Suppressor macrophage treated with lipopolysaccharide for 1 hour (primary cell): Measurements from ENCODE around the gene PLCG2.

Experiments used
- DNase-seq, 3 donors: peaks; one replicate each; pipeline ENCODE4 v3.0.0-alpha.2; 2020 to 2022

The PLCG2 gene

DNA sequence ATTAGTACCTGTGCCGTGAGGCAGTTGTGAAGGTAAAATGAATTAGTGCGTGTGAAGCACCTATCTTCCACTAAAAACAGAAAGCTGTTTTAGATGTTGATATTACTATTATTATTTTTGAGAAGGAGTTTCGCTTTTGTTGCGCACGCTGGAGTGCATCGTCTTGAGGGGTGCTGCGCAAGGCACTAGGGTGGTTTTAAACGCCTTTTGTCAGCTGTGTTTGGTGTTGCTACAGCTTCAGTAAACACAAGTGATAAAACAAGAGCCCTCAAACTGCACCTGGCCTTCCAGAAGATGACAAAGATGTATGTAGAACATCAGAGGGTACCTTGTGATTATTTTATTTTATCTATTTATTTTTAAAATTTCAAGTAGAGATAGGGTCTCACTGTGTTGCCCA is 38.2 kb downstream of the PLCG2 start:
- no peak for DNase-seq

GRCh38 chr16:81817789-81818567 is 38.9 kb downstream of the PLCG2 start:
- peak; percentile 48 to 51 (median 50) for DNase-seq

DNA sequence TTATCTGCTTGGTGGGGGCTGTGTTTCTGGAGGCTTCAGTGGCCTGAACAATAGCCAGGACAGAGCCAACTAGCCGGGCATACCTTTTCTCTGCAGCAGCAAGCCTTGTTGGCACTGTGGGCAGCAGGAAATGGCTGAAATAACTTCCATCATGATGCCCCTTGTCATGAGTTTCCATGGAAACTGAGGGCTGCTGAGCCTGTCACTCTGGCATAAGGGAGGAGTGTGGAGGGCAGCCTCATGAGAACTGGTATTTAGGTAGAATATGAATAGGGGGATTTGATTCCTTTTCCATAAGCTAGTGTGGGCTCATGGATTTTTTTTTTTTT is 39.4 kb downstream of the PLCG2 start:
- no peak for DNase-seq

- DNase-seq = no peak
Measured at GRCh38 chr16:81818905-81819304, 39.8 kb downstream of the PLCG2 start.

DNA sequence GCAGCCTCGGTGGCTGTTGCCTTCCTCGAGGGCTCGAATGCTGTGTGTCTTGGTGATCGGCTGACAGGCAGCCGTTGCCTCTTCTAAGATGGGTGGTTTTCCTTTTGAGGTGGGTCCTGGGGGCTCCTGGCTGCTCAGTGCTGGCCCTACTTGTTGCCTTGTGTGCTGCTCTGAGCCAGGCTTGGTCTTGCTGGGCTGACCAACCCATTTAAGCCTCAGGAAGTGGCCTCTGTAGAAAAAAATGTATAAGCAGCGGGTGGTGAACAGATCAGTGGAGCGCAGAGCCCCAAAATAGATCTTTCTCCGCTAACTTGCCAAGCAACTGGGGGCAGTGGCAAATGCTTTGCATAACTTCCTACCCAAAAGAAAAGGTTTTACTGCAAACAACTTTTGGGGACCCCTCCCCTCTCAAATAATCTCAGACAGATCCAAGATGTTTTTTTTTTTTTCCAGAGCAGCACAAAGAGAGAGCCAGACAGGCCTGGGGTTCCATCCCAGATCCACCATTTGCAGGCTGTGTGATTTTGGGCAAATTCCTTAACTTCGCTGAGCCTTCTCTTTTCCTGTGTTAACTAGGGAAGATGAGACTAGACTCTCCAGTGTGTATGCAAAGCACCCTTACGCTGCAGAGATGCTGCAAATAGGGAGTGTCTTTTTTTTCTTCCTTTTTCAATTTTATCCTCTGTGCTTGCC is 42.5 kb downstream of the PLCG2 start:
- no peak for DNase-seq

DNA sequence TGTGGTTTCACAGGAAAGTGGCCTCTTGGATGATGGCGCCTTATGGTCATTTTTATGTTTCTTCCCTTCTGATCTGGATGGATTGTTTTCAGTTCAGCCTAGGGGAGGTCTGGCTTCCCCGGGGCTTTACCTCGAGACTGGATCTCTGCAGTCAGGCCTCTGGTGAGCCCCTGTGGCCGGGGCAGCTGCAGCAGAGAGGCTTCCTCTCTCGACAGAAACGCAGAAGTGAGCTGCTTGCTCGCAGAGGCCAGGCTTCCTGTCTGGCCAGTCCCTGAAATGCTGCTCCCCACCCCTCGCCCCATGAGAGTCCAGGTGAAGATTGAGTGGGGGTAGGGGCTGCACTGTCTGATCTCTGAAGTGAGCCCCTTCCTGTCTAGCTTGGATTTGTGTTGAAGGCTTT is 44.0 kb downstream of the PLCG2 start:
- peak; percentile 64 to 74 (median 64) for DNase-seq

- no peak for DNase-seq
Measured at GRCh38 chr16:81823734-81824133, 44.6 kb downstream of the PLCG2 start.

- no peak for DNase-seq
Measured at GRCh38 chr16:81826523-81826922, 47.4 kb downstream of the PLCG2 start.

GRCh38 chr16:81830845-81831540 is 51.9 kb downstream of the PLCG2 start:
- DNase-seq = no peak

GRCh38 chr16:81831722-81832126 is 52.6 kb downstream of the PLCG2 start:
- peak; percentile 94 to 97 (median 96) for DNase-seq

DNA sequence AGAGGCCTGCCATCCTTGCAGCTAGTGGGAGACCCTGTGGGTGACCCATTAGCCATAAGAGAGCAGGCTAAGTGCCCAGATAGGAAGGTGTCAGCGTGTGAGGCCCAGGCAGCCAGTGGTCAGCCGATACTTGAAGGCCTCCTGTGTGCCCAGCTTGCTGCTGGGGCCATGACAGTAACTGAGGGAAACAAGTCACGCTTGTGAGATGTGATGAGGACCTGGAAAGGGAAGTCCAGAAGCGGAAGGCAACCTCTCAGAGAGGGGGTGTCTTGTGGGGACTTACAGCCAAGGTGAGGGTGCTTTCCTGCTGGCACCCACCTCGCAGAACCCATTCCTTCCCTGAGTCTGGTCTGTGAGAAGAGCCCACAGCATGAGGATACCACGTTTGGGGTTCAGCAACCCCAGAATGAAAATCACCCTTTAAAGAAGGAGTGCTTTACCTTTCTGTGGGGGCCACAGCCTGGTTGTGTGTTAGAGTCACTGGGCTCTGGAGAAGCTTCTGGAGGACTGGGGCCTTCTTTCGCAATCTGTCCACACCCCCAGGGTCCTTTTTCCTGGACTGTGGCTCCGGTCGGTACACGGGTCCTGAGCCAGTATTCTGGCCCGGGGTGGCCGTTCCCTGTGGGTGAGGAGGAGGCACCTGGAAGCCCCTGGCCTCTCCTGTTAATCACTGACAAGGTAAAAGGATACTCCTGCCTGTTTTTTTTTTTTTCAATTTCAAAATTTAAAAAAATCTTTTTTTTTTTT is 53.9 kb downstream of the PLCG2 start:
- peak; percentile 38 to 55 (median 39) for DNase-seq

DNA sequence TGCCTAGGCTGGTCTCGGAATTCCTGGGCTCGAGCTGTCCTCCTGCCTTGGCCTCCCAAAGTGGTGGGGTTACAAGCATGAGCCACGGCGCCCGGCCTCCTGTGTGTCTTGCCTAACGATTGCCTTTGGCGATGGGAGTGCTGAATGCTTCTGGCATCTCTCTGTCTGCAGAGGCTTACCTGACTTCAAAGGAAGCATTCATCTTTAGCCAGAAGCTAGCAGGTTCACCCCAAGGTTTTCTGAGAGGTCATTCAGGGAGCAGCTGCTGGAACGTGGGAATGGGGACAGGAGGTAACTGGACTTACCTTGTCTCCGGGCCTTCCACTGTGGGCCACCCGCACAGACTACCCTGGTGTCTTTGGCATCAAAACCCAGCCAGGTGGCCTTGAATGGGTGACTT is 54.7 kb downstream of the PLCG2 start:
- DNase-seq = no peak

DNA sequence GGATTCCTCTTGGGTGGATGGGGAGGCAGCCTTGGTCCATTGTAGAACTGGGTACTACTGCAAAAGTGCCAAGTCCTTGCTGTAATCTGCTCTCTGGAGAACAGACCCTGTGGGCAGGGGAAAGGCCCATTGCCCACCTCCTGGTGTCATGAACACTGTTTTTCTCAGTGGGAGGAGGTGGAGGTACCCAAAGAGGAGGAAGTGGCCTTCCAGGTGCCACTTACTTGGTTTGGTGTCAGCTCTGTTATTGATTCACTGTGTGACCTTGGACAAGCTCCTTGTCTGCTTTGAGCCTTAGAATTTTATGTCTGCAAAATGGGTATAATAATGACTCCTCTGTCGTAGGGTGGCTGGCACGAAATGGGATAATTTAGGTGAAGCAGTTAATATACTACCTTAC is 55.8 kb downstream of the PLCG2 start:
- DNase-seq = no peak

GRCh38 chr16:81836279-81837054 is 57.4 kb downstream of the PLCG2 start:
- peak in 1 of 3 donors; percentile 22 for DNase-seq

- peak; percentile 21 to 59 (median 25) for DNase-seq
Measured at GRCh38 chr16:81837312-81837751, 58.2 kb downstream of the PLCG2 start.

DNA sequence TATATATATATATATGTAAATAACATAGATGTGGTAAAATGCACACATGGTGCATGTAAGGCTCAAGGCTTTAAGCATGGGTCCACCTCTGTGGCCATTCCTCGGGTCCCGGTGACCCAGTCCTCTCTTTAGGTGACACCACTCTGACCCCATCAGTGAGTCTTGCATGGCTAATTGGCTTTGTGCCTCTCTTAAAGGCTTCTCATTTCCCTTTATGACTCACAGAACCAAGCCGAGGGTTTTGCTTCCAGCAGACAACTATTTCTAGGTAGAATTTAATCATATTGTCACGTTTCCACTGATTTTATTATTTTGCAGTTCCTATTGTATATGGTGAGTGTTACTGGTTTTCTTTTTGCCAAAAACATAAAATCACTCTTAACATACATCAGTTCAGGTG is 59.7 kb downstream of the PLCG2 start:
- peak; percentile 61 to 77 (median 70) for DNase-seq

DNA sequence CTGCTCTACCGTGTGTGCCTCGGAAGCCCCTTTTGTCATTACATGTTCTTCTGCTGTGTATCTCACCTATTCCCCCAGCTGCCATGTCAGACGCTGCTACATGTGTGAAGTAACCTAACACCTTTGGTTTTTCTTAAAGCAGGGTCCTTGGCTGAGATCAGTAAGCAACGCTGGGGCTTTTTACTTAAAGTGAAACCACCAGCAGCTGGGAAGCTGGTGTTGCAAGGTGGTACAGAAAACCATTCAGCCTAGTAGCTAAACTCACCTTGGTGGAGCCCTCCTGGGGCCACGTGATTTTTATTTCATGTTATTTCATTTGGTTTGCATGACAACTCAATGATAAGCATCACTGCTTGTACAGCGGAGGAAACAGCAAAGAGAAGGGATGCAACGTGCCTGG is 62.6 kb downstream of the PLCG2 start:
- DNase-seq = no peak

- peak in 2 of 3 donors; percentile 15 to 28 for DNase-seq
Measured at GRCh38 chr16:81842564-81843242, 63.6 kb downstream of the PLCG2 start.

DNA sequence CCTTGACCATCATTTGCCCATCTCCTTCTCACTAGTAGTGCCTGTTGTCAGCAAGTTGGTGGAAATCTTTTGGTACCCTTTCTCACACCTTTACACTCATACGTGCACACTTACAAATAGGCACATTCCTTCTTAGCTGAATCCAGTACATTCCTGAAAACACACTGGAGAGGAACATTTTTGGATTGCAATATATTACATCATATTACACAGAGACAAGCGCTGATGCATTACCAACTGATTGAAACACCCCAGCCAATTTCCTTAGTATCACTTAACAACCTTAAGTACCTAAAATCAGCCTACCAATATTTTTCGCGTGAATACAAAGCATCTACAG is 64.1 kb downstream of the PLCG2 start:
- DNase-seq = peak in 1 of 3 donors; percentile 30

- DNase-seq = peak; percentile 27 to 57 (median 29)
Measured at GRCh38 chr16:81843683-81844082, 64.6 kb downstream of the PLCG2 start.

DNA sequence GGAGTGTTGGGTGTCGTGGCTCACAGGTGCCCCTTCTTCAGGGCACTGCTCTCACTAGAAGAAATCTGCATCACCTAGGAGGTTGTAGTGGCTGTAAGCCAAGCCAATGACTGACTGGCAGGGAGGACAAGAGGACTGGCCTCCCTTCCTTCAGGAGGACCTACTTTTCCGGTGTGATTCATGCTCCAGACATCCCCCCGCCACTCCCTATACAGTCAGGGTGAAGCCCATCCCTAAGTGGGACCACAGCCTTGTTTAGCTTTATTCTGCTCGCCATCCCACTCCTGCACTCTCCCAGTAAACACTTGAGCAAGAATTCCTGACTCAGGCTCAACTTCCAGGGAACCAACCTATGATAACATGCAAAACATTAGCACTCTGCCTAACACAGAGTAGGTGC is 67.0 kb downstream of the PLCG2 start:
- DNase-seq = no peak
